GM23338 (cell line): ENCODE measurements around the gene ZDHHC7. TPM values are rescaled to one million over a fixed set of nuclear protein-coding genes. Genes with fewer than 3 reads are reported as not detected.

Experiments
- ATAC-seq: fragments of 200-7000 bp; cut with Tn5 transposase; 3 replicates; pipeline ENCODE4 v1.9.1; 2020
- DNase-seq: peaks from one replicate; pipeline ENCODE4 v3.0.0-alpha.2; 2015; ENCODE audit warnings: low spot score
- H2AFZ ChIP-seq: fragments of 200-600 bp; sonication (generic); 2 replicates; pipeline ENCODE4 v1.8.0; 2016; ENCODE audit warnings: antibody characterized with exemption, mild to moderate bottlenecking, moderate library complexity
- H3F3A ChIP-seq: fragments of 200-600 bp; sonication (generic); replicated peaks from 2 replicates; pipeline ENCODE4 v1.8.0; 2017; ENCODE audit warnings: antibody characterized with exemption, mixed run types, low read depth
- H3K27ac ChIP-seq: fragments of 200-600 bp; sonication (generic); 2 replicates; pipeline ENCODE4 v1.6.1; 2016; ENCODE audit warnings: low read depth
- H3K27me3 ChIP-seq: fragments of 200-600 bp; sonication (generic); 2 replicates; pipeline ENCODE4 v1.8.0; 2016; ENCODE audit warnings: mild to moderate bottlenecking, mixed run types, moderate library complexity; ENCODE audit not compliant: insufficient read depth
- H3K36me3 ChIP-seq: fragments of 200-600 bp; sonication (generic); 2 replicates; pipeline ENCODE4 v1.8.0; 2016; ENCODE audit warnings: mild to moderate bottlenecking; ENCODE audit not compliant: insufficient read depth
- H3K4me1 ChIP-seq: fragments of 200-600 bp; sonication (generic); 2 replicates; pipeline ENCODE4 v1.8.0; 2016; ENCODE audit warnings: mild to moderate bottlenecking, moderate library complexity; ENCODE audit not compliant: insufficient read depth
- H3K4me2 ChIP-seq: fragments of 200-600 bp; sonication (generic); 2 replicates; pipeline ENCODE4 v1.7.1; 2017; ENCODE audit warnings: mixed run types
- H3K4me3 ChIP-seq: fragments of 200-600 bp; sonication (generic); 2 replicates; pipeline ENCODE4 v1.6.1; 2016; ENCODE audit warnings: mixed run types
- H3K79me2 ChIP-seq: fragments of 200-600 bp; sonication (generic); replicated peaks from 2 replicates; pipeline ENCODE4 v1.8.0; 2017; ENCODE audit warnings: mild to moderate bottlenecking; ENCODE audit not compliant: insufficient read depth
- H3K9me2 ChIP-seq: fragments of 200-600 bp; sonication (generic); 2 replicates; pipeline ENCODE4 v1.8.0; 2017; ENCODE audit not compliant: insufficient read depth
- H4K20me1 ChIP-seq: fragments of 200-600 bp; sonication (generic); replicated peaks from 2 replicates; pipeline ENCODE4 v1.8.0; 2017; ENCODE audit warnings: mild to moderate bottlenecking; ENCODE audit not compliant: insufficient read depth
- H3K27ac Mint-ChIP-seq: 2 replicates; pipeline ENCODE4 v1.8.0; 2020; ENCODE audit warnings: inconsistent platforms, mild to moderate bottlenecking, moderate library complexity, mixed read lengths
- H3K27me3 Mint-ChIP-seq: 3 replicates; pipeline ENCODE4 v1.8.0; 2022; ENCODE audit warnings: low read depth, mild to moderate bottlenecking, moderate library complexity, mixed read lengths, inconsistent platforms; ENCODE audit not compliant: insufficient read depth, poor library complexity
- H3K36me3 Mint-ChIP-seq: 3 replicates; pipeline ENCODE4 v1.8.0; 2021; ENCODE audit warnings: low read depth, mild to moderate bottlenecking, inconsistent platforms, moderate library complexity, mixed read lengths
- H3K4me1 Mint-ChIP-seq: 3 replicates; pipeline ENCODE4 v1.8.0; 2020; ENCODE audit warnings: mild to moderate bottlenecking, inconsistent platforms, mixed read lengths
- H3K4me3 Mint-ChIP-seq: 3 replicates; pipeline ENCODE4 v1.8.0; 2021; ENCODE audit warnings: moderate library complexity, mild to moderate bottlenecking, inconsistent platforms, mixed read lengths
- H3K9me3 Mint-ChIP-seq: 3 replicates; pipeline ENCODE4 v1.8.0; 2020; ENCODE audit warnings: moderate library complexity, mild to moderate bottlenecking, inconsistent platforms, mixed read lengths
- CREB1 ChIP-seq: fragments of 250-450 bp; sonication (Bioruptor Pico); IDR thresholded peaks from 2 replicates; pipeline ENCODE4 v1.5.0; 2020; ENCODE audit warnings: low read depth, mild to moderate bottlenecking, moderate library complexity
- EZH2 ChIP-seq: fragments of 200-600 bp; sonication (generic); IDR thresholded peaks from one replicate; pipeline ENCODE4 v1.8.0; 2017; ENCODE audit warnings: antibody characterized with exemption, mild to moderate bottlenecking, low read depth; ENCODE audit not compliant: unreplicated experiment
- EZH2phosphoT487 ChIP-seq: fragments of 200-600 bp; sonication (generic); IDR thresholded peaks from one replicate; pipeline ENCODE4 v1.8.1; 2018; ENCODE audit warnings: antibody characterized with exemption; ENCODE audit not compliant: unreplicated experiment
- NANOG ChIP-seq: IDR thresholded peaks from 2 replicates; pipeline ENCODE4 v1.6.1; 2016; ENCODE audit warnings: antibody characterized with exemption, borderline replicate concordance
- POLR2AphosphoS5 ChIP-seq: IDR thresholded peaks from 2 replicates; pipeline ENCODE4 v1.6.1; 2016; ENCODE audit warnings: antibody characterized with exemption, low read depth
- STAT1 ChIP-seq: IDR thresholded peaks from one replicate; pipeline ENCODE4 v1.6.1; 2016; ENCODE audit warnings: antibody characterized with exemption; ENCODE audit not compliant: unreplicated experiment
- polyA plus RNA-seq: library from polyadenylated mRNA; unstranded; fragments of >200 nt; fragmentation: Nextera tagmentation; extraction: Ambion mirVana; gene quantifications from 2 replicates; pipeline ENCODE4 v1.2.1, GENCODE V29; 2016
- total RNA-seq: library from RNA; depleted of rRNA; stranded (reverse); fragments of >200 nt; shearing (Covaris generic); gene quantifications from 2 replicates; pipeline ENCODE4 v1.2.3, GENCODE V29; 2014
- TF ChIP-seq, protein P1 (sequence below): IDR thresholded peaks from one replicate; pipeline ENCODE4 v1.6.1; 2018; ENCODE audit warnings: antibody characterized with exemption; ENCODE audit not compliant: unreplicated experiment
- TF ChIP-seq, protein P2 (sequence below), 2 experiments: fragments of 200-600 bp in 1 of 2; sonication (generic) in 1 of 2; conservative IDR thresholded peaks; 2 replicates each; pipeline versions ENCODE4 v1.5.1 to v1.6.1; 2016 to 2017; ENCODE audit warnings: antibody characterized with exemption in 2 of 2, low read depth in 2 of 2, mild to moderate bottlenecking in 2 of 2, moderate library complexity in 1 of 2

Gene ZDHHC7
- total and polyA plus RNA-seq, 2 experiments from 2014 or later, result 13.1 to 46.1 TPM

DNA sequence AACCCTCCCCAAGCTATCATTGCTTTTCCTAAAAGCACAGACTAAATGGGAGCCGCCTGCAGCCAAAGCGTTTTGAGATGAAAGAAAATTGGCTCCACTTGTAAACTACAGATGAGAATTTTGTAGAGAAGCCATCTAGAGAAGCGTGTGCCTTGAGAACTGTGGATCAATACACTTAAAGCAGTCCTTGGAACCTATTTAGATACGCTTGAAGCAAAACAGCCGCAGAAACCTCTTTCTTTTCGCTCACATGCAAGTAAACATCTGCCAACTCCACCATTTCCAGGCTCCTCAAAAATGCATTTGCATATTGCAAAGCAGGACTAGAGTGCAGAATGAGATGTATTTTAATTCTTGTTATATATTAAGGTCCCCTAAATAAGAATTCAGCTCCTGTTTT, 29.4 kb upstream of the ZDHHC7 start (continued):
- TF ChIP-seq, protein P1, sequence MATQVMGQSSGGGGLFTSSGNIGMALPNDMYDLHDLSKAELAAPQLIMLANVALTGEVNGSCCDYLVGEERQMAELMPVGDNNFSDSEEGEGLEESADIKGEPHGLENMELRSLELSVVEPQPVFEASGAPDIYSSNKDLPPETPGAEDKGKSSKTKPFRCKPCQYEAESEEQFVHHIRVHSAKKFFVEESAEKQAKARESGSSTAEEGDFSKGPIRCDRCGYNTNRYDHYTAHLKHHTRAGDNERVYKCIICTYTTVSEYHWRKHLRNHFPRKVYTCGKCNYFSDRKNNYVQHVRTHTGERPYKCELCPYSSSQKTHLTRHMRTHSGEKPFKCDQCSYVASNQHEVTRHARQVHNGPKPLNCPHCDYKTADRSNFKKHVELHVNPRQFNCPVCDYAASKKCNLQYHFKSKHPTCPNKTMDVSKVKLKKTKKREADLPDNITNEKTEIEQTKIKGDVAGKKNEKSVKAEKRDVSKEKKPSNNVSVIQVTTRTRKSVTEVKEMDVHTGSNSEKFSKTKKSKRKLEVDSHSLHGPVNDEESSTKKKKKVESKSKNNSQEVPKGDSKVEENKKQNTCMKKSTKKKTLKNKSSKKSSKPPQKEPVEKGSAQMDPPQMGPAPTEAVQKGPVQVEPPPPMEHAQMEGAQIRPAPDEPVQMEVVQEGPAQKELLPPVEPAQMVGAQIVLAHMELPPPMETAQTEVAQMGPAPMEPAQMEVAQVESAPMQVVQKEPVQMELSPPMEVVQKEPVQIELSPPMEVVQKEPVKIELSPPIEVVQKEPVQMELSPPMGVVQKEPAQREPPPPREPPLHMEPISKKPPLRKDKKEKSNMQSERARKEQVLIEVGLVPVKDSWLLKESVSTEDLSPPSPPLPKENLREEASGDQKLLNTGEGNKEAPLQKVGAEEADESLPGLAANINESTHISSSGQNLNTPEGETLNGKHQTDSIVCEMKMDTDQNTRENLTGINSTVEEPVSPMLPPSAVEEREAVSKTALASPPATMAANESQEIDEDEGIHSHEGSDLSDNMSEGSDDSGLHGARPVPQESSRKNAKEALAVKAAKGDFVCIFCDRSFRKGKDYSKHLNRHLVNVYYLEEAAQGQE, result no peak
- no peak for TF ChIP-seq STAT1
- no peak for TF ChIP-seq POLR2AphosphoS5
- TF ChIP-seq, protein P2, sequence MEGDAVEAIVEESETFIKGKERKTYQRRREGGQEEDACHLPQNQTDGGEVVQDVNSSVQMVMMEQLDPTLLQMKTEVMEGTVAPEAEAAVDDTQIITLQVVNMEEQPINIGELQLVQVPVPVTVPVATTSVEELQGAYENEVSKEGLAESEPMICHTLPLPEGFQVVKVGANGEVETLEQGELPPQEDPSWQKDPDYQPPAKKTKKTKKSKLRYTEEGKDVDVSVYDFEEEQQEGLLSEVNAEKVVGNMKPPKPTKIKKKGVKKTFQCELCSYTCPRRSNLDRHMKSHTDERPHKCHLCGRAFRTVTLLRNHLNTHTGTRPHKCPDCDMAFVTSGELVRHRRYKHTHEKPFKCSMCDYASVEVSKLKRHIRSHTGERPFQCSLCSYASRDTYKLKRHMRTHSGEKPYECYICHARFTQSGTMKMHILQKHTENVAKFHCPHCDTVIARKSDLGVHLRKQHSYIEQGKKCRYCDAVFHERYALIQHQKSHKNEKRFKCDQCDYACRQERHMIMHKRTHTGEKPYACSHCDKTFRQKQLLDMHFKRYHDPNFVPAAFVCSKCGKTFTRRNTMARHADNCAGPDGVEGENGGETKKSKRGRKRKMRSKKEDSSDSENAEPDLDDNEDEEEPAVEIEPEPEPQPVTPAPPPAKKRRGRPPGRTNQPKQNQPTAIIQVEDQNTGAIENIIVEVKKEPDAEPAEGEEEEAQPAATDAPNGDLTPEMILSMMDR (conservative IDR thresholded peaks at IDR 0.05; ENCODE audit: low read depth in 2 of 2), result no peak

DNA sequence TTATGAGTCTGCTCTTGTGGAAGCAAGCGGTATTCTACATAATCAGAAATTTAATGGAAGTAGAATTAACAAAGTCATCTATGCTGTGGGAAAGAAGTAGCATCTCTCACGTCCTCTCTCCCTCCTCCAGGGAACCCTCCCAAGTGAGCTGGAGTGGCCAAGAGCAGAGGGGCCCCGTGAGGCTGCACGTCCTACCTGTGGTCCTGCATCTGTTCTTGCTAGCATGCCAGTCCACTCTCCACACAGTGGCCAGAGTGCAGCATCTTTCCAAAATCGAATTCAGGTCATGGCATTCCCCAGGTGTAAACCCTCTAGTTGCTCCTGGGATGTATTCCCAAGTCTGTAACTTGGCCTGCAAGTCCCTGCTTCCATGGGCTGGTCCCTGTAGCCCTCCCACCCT, 26.4 kb upstream of the ZDHHC7 start:
- TF ChIP-seq EZH2, result no peak
- no peak for TF ChIP-seq EZH2phosphoT487
- peaks cover 6% of the 10 kb centered on the region for H3K4me1 Mint-ChIP-seq
- Histone ChIP-seq H3F3A (no peaks in the 10 kb centered on the region), H3K4me2 (no peak overlapping the region), H3K9me2 (no peaks in the 10 kb centered on the region), H3K27me3 (no peaks in the 10 kb centered on the region), H4K20me1 (no peaks in the 10 kb centered on the region), H2AFZ (no peak overlapping the region), H3K36me3 (no peaks in the 10 kb centered on the region), H3K27ac (no peak overlapping the region), H3K4me1 (no peaks in the 10 kb centered on the region), H3K79me2 (no peaks in the 10 kb centered on the region), H3K4me3 (no peak overlapping the region)
- no peaks in the 10 kb centered on the region for H3K9me3 Mint-ChIP-seq
- ATAC-seq (no peak), DNase-seq (no peak)
- H3K27ac Mint-ChIP-seq, result no peak overlapping the region
- H3K27me3 Mint-ChIP-seq, result peaks cover 6% of the 10 kb centered on the region
- H3K4me3 Mint-ChIP-seq, result no peak overlapping the region
- H3K36me3 Mint-ChIP-seq, result no peaks in the 10 kb centered on the region

DNA sequence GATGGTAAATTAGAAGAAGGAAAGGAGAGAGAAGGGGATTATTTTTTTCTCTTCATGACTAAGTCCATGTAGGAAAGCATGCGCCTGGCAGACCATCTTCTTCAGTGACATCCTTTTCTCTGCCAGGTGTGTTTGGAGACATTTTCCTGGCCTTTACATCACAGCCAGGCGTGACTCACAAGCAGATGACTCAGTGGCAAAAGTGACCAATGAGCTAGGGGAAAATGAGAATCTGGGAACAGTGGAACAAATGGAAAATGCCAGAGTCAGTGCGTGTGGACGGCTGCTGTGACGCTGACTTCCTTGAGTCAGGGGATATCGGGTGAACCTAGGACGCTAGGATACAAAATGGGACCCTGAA, 25.7 kb upstream of the ZDHHC7 start:
- no peak for DNase-seq
- Histone ChIP-seq H3K9me2 (no peaks in the 10 kb centered on the region), H4K20me1 (no peaks in the 10 kb centered on the region), H3K79me2 (no peaks in the 10 kb centered on the region), H3K4me3 (no peak overlapping the region), H2AFZ (no peak overlapping the region), H3F3A (no peaks in the 10 kb centered on the region), H3K4me2 (no peak overlapping the region), H3K4me1 (no peaks in the 10 kb centered on the region), H3K36me3 (no peaks in the 10 kb centered on the region), H3K27me3 (no peaks in the 10 kb centered on the region), H3K27ac (no peak overlapping the region)
- Mint-ChIP-seq H3K36me3 (no peaks in the 10 kb centered on the region), H3K27ac (no peak overlapping the region), H3K27me3 (peaks cover 6% of the 10 kb centered on the region), H3K4me3 (no peak overlapping the region), H3K9me3 (no peaks in the 10 kb centered on the region), H3K4me1 (peaks cover 6% of the 10 kb centered on the region)
- ATAC-seq, result no peak
- TF ChIP-seq CREB1 (CRISPR knock-in tag), result no peak
- no peak for TF ChIP-seq NANOG
- TF ChIP-seq EZH2, result no peak
- TF ChIP-seq, protein P2 (conservative IDR thresholded peaks at IDR 0.05; ENCODE audit: low read depth in 2 of 2), result no peak
- no peak for TF ChIP-seq POLR2AphosphoS5
